ENCODE data around the gene PSG1.
"Not testable (repeated sequence)": the region's sequence is repeated elsewhere in the genome, so short reads cannot be mapped to it uniquely, and the experiment has no call there.

GRCh38 chr19:42856866-42857543 lies 22.5 kb downstream of the PSG1 start:
- not testable (repeated sequence) for TF ChIP-seq CTCF, POLR2A (IDR thresholded peaks at IDR 0.05)
